LHCN-M2 (cell line): Measurements from ENCODE around the gene SUPT3H. TPM values are rescaled to one million over a fixed set of nuclear protein-coding genes. Genes with fewer than 3 reads are reported as not detected.

Experiments
- DNase-seq: peaks from one replicate; pipeline ENCODE4 v3.0.0-alpha.2; 2012; ENCODE audit warnings: low read depth
- total RNA-seq: library from RNA; depleted of rRNA; stranded (reverse); fragments of >200 nt; gene quantifications from 2 replicates; pipeline ENCODE4 v1.2.3, GENCODE V29; 2014; rRNA removed

The SUPT3H gene
- total RNA-seq, 1 experiment from 2014 or later, result 6.4 TPM

DNA sequence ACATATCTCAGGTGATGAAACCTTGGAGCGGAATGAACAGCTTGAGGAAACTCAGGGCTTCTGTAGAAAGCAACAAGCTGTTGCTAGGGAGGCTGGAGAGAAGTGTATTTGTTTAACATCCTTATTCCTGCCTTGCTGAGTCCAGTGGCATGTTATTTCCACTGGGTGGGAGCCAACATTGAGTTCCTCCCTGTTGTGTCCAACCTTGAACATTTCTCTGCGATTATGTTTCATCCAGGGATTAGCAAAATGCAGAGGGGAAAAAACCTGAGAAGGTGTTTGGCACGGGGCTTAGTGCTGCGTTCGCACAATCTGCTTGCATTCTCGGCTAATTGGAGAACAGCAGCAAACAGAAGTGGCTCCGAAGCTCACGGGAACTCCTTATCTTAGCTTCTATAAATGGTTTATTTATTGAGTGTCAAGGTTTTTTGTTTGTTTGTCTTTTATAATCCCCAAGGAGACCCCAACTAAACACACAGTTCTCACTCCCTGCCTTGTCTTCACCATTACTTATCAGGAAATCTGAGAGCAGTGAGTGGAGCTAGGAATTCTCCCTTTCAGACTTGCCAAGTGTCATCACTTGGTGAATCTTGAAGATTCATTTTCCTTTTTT lies 577.5 kb downstream of the SUPT3H start:
- peak; percentile 19 for DNase-seq

DNA sequence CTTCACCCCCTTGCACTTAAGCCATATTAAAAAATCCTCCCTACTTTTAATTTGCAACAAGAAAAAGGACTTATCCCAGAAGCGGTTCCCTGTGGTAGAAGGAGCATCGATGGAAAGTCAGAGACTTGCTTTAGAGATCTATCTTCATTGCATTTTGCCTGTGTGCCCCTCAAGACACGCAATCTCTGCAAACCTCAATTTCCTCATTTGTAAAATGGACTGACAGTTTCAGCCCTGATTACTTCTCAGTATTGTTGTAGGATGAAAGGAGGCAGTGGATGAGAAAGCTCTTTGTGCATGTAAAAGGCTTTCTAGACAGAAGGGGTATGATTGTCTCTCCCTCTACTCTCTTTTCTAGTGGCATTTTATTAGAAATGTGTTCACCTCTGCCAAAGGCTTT lies 580.0 kb downstream of the SUPT3H start:
- no peak for DNase-seq

DNA sequence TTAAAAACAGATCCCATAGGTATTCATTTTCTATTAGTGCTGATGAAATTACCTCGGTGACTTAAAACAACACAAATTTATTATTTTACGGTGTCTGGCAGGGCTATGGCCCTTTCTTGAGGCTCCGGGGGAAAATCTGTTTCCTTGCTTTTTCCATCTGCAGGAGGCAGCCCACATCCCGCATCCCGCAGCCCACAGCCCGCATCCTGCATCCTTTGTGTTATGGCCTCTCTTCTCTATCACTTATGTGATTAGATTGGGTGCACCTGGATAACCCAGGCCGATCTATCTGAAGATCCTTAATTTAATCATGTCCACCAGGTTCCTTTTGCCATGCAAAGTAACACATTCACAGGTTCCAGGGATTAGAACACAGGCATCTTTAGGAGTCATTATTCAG lies 582.4 kb downstream of the SUPT3H start:
- DNase-seq, result no peak

DNA sequence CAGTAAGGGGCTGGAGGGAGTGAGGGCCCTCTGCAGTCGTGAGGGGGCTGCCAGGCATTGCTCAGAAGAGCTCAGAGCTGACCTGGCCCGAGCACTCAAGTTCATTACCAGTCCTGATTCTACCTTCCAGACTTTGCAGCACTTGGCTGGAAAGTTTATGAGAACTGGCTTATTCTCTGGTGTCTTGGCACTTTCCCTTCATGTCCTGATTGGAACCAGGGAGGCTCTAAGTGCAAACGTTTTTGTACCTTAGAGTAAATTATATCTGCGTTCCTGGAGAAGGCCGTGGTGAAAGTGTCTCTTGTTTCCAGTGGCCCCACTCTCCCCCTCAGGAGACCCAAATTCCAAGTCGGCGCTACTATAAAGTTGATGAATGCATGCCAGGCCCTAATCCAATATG lies 587.9 kb downstream of the SUPT3H start:
- no peak for DNase-seq

DNA sequence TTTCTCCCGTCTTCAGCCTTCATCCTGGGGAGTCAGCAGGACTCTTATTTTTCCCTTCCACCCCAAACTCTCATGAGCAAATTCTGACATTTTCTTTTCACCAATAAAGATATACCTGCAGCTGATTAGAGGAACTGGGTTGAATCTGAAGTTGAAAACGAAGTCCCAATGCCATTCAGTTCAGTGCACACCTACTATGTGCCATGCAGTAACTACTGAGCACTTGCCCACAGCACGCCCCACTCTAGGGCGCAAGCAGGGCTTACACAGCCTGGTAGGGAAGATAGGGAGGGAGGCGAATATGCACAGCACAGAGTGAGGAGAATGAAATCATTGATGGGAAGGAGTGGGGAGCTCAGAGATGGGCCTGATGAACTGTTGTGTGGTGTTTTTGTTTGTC lies 588.7 kb downstream of the SUPT3H start:
- no peak for DNase-seq

DNA sequence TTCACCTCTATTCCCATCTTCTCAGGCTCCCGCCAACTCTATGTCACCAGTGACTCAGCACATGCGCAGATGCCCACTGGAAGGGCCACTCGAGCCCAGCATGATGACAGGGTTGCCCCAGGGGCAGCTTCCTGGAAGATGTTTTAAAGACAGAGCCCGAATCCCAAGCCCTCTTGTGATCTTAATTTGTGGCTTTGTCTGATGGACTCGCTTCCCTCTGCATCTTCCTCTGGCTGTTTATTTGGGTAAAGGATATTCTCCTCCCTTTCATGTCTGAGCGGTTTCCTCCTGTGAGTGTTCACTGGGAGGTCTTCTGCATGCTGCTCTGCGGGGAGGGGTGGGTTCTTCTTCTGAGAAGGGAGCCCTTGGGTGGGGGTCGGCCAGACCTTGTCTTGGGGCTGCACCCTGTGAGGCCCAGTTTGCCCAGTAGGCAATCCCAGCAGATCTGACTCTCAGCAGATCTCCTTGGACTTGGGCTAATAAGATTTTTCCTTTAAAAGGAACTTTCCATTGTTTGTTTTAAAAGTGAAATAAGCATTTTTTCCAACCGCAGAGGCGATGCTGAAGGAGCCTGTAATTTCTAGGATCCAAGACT lies 589.2 kb downstream of the SUPT3H start:
- DNase-seq, result no peak

DNA sequence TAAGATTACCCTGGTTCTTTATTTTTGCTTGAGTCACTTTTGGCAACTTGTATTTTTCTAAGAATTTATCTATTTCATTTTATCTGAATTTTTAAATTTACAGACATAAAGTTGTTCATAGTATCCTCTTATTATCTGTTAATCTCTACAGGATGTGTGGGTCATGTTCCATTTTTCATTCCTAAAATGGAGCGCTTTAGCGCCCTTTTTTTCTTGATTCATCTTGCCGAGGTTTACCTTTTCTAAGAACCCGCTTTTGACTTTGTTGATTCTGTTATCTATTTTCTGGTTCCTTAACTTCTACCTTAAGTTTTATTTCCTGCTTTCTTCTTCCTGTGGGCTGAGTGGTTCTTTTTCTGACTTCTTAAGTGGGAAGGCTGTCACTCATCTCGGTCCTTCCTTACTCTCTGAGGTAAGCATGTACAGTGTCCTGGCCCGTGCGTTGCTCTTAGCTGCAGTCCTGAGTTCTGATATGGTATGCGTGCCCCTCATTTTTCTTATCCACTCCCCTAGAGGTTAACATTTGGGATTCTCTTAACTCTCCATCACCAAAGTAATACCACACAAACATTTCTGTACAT lies 590.4 kb downstream of the SUPT3H start:
- DNase-seq, result no peak

DNA sequence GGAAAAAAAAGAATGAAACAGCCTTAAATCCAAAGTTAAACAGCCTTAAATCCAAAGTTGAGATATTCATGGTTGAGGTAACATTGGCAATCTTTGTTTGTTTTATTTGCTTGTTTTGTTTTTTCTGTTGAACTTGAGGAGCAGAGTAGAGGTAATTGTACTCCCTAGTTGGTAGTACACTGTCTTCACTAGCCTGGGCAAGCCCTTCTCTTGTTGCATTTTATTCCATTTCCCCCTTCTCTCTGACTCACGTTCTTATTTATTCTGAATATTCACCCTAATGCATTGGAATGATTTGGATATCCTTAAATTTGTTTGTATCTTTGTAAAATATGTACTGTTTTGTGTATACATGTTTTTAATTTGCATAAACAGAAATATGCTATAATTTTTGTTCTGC lies 592.6 kb downstream of the SUPT3H start:
- no peak for DNase-seq

DNA sequence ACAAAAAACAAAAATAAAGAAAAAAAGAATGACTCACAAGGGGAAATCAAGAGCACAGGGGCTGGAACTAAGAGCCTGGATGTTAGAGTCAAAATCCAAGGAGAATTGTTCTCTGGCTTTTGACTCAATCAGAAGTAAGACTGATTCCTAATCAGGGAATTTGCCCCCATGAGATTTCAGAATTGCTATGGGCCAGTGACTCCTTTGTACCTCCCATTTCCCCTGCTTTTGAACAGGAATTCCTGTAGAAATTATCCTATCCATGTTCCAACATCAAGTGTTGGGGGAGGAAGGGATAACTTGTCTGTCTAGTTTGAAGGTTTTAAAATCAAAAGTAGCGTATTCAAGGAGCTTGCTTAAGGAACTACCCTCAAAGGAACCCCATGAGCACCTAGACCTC lies 593.5 kb downstream of the SUPT3H start:
- DNase-seq, result no peak

DNA sequence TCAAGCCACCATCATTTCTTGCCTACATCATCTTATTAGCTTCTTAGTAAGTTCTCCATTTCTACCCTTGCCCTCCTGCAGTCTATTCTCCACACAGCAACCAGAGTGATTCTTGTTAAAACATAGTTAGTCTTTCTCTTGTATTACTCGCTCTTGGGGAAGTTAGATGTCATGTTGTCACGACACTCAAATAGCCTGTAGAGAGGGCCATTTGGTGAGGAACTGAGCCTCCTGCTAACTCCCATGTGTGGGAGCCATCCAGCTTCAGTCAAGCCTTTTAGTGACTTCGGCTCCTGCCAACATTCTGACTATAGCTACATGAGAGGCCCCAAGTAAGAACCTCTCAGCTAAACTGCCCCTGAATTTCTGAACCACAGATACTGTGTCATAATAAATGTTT lies 594.8 kb downstream of the SUPT3H start:
- DNase-seq, result no peak

DNA sequence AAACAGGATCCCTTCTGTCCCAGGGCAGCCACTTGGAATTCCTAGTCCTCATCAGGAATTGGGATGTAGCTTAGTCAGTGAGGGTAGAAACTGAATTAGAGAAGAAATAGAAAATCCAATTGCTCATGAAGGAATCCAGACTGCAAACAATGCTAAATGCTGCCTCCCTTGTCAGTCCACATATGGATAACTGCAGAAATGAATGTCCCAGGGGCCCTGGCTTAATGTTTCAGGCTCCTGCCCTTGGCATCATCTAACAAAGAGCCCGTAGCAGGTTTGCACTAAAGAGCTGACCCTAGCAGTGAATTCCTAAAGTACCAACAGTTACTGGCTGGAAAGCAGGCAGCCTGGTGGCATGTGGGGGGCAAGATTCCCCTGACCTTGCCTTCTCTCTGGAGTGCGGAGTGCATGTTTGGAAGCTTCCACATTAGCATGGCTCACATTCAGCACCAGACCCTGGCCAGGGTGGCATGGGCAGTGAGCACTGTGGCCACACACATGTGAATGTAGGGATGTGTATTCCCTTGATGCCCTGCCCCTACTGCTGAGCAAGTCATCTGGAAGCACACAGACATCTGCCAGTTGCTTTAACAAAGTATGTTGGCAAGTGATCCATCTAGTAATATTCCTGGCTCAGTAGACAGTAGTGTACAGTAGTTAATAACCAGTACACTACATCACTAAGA lies 595.7 kb downstream of the SUPT3H start:
- DNase-seq, result no peak

DNA sequence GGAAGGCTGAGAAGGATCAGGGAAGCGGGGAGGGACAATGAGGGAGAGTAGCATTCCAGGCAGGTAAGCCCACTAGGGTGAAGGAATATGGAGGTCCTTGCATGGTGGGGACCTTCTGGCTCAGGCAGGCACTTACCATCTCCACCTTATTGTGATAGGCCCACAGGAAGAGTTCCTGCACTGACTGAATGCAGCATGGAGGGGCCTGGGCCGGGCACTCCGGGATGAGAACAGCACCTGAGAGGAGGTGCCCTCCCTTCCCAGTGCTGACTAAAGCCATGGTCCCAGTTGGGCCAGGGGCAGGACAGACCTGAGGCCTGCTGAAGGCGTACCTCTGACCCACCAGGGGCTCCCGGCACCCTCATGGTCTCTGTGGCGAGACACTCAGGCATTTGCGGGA lies 597.6 kb downstream of the SUPT3H start:
- no peak for DNase-seq

DNA sequence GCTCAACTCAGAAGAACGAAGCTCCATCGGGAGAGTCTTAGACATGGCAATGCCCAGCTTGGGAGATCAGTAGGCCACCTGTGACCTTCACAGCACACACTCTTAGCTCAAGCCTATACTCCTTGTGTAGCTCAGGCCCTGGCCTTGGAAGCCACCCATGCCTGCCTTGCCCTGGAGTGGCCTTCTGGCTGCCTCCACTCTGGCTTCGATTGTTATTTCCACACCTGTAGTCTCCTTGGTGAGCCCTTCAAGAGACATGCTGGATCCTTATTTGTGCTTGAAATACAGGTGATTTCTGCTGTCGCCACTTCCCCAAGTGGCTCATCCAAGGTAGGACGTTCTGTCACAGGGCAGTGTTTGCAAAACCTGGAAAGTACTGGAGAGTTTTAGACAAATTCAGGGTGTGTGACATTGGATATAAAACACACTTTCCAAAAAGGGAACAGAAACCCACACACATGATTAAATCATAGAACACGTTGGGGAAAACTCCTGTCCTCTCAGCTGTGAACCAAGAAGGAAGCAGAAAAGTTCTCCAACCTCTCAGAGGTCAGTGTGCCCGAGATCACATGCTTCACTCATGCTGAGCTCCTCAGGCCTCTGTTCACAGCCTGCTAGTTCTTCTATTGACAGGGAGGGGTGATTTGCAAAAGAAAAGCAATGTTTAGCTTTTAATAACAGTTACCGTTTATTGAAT lies 598.5 kb downstream of the SUPT3H start:
- no peak for DNase-seq

Other genes starting within 250 kb of the SUPT3H start
- 23.5 and 27.7 TPM in 2 replicates for gene RUNX2, start 49.6 kb downstream of the SUPT3H start, total RNA-seq